ENCODE results near the gene ESYT1. TPM values are rescaled to one million over a fixed set of nuclear protein-coding genes. Genes with fewer than 3 reads are reported as not detected.

Gene ESYT1
- total and polyA plus RNA-seq, 9 of the 15 experiments (the other 6 are each of a cell fraction or from before 2014, with no cell fraction given): 132 to 420 (median 164) TPM

DNA sequence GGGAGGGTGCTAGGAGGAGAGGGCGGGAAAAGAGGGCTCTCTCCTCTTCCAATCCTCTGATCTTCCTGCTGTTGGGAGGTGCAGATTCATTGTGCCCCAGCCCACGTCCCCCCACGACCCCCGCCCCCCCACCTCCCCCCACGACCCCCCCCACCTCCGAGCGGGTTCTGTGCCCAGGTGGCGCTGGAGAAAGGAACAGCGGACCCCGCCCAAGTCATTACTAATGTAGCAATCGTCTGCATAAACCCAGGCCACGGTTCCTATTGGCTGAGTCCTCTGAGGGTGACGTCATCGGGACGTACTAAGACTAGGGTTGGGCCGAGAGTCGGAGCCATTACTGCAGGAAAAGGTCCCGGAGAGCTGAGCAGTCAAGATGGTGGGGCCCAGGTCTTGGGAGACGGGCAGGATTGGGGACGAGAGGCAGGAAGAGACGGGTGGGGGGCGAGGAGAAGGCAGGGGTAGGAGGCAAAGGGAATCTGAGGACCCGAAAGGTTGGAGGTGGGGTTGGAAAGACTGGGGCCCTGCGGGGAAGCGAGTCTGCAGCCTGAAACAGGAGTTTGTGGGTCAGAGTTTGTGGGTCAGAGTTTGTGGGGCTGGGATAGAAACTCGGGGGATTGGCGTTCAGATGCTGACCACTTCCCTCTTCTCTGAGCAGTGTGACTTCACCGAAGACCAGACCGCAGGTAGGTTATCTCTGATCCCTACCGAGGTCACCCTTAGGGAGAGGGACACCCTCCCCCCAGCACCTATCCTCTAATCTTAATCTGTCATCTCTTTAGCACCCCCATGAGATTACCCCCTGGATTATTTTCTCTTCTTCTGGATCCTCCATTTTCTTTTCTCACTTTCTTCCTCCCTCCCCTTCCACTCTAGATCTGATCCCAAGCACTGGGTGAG lies 30.2 kb downstream of the ESYT1 start, which contains the start of gene MYL6 (continued):
- TF ChIP-seq, protein P1, sequence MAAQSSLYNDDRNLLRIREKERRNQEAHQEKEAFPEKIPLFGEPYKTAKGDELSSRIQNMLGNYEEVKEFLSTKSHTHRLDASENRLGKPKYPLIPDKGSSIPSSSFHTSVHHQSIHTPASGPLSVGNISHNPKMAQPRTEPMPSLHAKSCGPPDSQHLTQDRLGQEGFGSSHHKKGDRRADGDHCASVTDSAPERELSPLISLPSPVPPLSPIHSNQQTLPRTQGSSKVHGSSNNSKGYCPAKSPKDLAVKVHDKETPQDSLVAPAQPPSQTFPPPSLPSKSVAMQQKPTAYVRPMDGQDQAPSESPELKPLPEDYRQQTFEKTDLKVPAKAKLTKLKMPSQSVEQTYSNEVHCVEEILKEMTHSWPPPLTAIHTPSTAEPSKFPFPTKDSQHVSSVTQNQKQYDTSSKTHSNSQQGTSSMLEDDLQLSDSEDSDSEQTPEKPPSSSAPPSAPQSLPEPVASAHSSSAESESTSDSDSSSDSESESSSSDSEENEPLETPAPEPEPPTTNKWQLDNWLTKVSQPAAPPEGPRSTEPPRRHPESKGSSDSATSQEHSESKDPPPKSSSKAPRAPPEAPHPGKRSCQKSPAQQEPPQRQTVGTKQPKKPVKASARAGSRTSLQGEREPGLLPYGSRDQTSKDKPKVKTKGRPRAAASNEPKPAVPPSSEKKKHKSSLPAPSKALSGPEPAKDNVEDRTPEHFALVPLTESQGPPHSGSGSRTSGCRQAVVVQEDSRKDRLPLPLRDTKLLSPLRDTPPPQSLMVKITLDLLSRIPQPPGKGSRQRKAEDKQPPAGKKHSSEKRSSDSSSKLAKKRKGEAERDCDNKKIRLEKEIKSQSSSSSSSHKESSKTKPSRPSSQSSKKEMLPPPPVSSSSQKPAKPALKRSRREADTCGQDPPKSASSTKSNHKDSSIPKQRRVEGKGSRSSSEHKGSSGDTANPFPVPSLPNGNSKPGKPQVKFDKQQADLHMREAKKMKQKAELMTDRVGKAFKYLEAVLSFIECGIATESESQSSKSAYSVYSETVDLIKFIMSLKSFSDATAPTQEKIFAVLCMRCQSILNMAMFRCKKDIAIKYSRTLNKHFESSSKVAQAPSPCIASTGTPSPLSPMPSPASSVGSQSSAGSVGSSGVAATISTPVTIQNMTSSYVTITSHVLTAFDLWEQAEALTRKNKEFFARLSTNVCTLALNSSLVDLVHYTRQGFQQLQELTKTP (IDR thresholded peaks at IDR 0.05; ENCODE audit: low read depth in 1 of 2, partially characterized antibody in 2 of 2): peak; percentile 55 to 91
- TF ChIP-seq CXXC5 (CRISPR knock-in tag; IDR thresholded peaks at IDR 0.05): peak; percentile 36
- TF ChIP-seq, protein P2, sequence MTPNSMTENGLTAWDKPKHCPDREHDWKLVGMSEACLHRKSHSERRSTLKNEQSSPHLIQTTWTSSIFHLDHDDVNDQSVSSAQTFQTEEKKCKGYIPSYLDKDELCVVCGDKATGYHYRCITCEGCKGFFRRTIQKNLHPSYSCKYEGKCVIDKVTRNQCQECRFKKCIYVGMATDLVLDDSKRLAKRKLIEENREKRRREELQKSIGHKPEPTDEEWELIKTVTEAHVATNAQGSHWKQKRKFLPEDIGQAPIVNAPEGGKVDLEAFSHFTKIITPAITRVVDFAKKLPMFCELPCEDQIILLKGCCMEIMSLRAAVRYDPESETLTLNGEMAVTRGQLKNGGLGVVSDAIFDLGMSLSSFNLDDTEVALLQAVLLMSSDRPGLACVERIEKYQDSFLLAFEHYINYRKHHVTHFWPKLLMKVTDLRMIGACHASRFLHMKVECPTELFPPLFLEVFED (CRISPR knock-in tag; conservative IDR thresholded peaks at IDR 0.05): peak; percentile 99
- peak; percentile 91 for TF ChIP-seq CBX1 (IDR thresholded peaks at IDR 0.05; ENCODE audit: low read depth)
- TF ChIP-seq ZNF324 (CRISPR knock-in tag; IDR thresholded peaks at IDR 0.05): peak; percentile 38; the same call in 1 of the 2 replicates
- no peak for TF ChIP-seq ZNF764 (CRISPR knock-in tag; IDR thresholded peaks at IDR 0.05; ENCODE audit: low read depth)
- peak; percentile 93 for TF ChIP-seq POLR2G (IDR thresholded peaks at IDR 0.05; ENCODE audit: low read depth, low read length)
- peak; percentile 94 for TF ChIP-seq TAF9B (IDR thresholded peaks at IDR 0.05; ENCODE audit: partially characterized antibody)
- TF ChIP-seq, protein P3, sequence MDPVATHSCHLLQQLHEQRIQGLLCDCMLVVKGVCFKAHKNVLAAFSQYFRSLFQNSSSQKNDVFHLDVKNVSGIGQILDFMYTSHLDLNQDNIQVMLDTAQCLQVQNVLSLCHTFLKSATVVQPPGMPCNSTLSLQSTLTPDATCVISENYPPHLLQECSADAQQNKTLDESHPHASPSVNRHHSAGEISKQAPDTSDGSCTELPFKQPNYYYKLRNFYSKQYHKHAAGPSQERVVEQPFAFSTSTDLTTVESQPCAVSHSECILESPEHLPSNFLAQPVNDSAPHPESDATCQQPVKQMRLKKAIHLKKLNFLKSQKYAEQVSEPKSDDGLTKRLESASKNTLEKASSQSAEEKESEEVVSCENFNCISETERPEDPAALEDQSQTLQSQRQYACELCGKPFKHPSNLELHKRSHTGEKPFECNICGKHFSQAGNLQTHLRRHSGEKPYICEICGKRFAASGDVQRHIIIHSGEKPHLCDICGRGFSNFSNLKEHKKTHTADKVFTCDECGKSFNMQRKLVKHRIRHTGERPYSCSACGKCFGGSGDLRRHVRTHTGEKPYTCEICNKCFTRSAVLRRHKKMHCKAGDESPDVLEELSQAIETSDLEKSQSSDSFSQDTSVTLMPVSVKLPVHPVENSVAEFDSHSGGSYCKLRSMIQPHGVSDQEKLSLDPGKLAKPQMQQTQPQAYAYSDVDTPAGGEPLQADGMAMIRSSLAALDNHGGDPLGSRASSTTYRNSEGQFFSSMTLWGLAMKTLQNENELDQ (CRISPR knock-in tag; IDR thresholded peaks at IDR 0.05; ENCODE audit: borderline replicate concordance): peak; percentile 95
- TF ChIP-seq, protein P4, sequence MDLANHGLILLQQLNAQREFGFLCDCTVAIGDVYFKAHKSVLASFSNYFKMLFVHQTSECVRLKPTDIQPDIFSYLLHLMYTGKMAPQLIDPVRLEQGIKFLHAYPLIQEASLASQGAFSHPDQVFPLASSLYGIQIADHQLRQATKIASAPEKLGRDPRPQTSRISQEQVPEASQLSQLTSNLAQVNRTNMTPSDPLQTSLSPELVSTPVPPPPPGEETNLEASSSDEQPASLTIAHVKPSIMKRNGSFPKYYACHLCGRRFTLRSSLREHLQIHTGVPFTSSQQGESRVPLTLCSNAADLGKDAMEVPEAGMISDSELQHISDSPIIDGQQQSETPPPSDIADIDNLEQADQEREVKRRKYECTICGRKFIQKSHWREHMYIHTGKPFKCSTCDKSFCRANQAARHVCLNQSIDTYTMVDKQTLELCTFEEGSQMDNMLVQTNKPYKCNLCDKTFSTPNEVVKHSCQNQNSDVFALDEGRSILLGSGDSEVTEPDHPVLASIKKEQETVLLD (IDR thresholded peaks at IDR 0.05): peak; percentile 52; the same call in 1 of the 2 replicates
- peak; percentile 95 for TF ChIP-seq NBN (IDR thresholded peaks at IDR 0.05; ENCODE audit: low read depth)
- TF ChIP-seq ZNF184 (CRISPR knock-in tag; IDR thresholded peaks at IDR 0.05): no peak
- peak; percentile 65 for TF ChIP-seq ARID1B (IDR thresholded peaks at IDR 0.05)
- peak; percentile 19; the same call in 1 of the 2 replicates for TF ChIP-seq ZNF253 (CRISPR knock-in tag; conservative IDR thresholded peaks at IDR 0.05)
- peak; percentile 76 for TF ChIP-seq ESRRA (IDR thresholded peaks at IDR 0.05; ENCODE audit: borderline replicate concordance, low read depth)
- TF ChIP-seq MYNN (IDR thresholded peaks at IDR 0.05): 0 out of 2 replicates have a peak, but pooled peaks have one; percentile 16
- no peak for TF ChIP-seq MYNN (CRISPR knock-in tag; IDR thresholded peaks at IDR 0.05)
- no peak for TF ChIP-seq ZNF316 (IDR thresholded peaks at IDR 0.05)
- TF ChIP-seq SETDB1 (IDR thresholded peaks at IDR 0.05; ENCODE audit: low read length): no peak

Data from K562 (cell line).